ENCODE measurements around the gene SOX2.

DNA sequence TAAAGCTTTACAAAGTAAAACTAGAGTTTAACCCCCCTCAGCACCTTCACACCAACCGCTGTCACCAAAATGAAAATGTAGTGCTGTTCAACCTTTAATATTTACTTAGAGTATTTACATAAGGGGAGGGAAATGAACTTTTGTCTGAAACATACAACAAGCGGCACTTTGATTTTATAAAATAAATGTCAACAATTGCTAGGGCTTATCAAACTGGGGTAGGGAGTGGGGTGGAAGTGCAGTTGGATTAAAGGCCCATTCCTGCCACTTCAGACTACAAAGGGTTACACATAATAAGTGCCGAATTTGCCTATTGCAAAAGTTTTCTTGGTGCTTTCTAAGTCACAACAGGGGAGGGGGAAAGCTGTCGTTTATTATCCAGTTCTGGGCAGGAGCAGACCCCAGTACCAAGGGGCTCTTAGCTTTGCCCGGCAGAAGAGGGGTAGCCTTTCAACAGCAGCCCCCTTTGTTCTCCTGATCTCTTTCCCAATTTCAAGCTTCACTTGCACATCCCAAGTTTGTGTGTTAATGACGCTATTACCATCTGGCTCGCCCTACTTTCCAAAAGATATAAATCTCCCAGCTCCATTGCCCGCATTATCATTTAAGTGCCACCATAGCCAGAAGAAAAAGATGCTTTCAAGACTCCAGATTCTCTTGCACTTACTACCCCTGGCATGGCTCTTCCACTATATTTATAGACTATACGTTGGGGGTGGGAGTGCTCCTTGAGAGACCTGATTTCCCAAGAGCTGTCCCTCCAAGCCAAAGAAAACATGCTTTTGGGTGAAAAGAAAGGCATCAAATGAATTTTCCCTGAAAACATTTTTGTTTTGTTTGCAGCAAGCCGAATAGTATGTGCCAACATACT lies 17.0 kb downstream of the SOX2 start:
- TF ChIP-seq, protein P1, sequence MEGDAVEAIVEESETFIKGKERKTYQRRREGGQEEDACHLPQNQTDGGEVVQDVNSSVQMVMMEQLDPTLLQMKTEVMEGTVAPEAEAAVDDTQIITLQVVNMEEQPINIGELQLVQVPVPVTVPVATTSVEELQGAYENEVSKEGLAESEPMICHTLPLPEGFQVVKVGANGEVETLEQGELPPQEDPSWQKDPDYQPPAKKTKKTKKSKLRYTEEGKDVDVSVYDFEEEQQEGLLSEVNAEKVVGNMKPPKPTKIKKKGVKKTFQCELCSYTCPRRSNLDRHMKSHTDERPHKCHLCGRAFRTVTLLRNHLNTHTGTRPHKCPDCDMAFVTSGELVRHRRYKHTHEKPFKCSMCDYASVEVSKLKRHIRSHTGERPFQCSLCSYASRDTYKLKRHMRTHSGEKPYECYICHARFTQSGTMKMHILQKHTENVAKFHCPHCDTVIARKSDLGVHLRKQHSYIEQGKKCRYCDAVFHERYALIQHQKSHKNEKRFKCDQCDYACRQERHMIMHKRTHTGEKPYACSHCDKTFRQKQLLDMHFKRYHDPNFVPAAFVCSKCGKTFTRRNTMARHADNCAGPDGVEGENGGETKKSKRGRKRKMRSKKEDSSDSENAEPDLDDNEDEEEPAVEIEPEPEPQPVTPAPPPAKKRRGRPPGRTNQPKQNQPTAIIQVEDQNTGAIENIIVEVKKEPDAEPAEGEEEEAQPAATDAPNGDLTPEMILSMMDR (IDR thresholded peaks at IDR 0.05): no peak
- no peak for TF ChIP-seq POLR2A (IDR thresholded peaks at IDR 0.05)

All from thyroid gland (tissue), 4 donors.